Progenitor cell of endocrine pancreas (in vitro differentiated cells): ENCODE data around the gene GAP43. TPM values are rescaled to one million over a fixed set of nuclear protein-coding genes. Genes with fewer than 3 reads are reported as not detected.

ENCODE experiments used
- DNase-seq: peaks from one replicate; pipeline ENCODE4 v3.0.0; 2021; ENCODE audit warnings: low spot score; ENCODE audit not compliant: unreplicated experiment
- H3K27ac Mint-ChIP-seq: 2 replicates; pipeline ENCODE4 v1.8.0; 2021; ENCODE audit warnings: mild to moderate bottlenecking, moderate library complexity, mixed read lengths
- H3K27me3 Mint-ChIP-seq: 2 replicates; pipeline ENCODE4 v1.8.0; 2021; ENCODE audit warnings: mixed read lengths
- H3K36me3 Mint-ChIP-seq: 2 replicates; pipeline ENCODE4 v1.8.0; 2022; ENCODE audit warnings: mixed read lengths; ENCODE audit not compliant: insufficient read depth
- H3K4me1 Mint-ChIP-seq: 2 replicates; pipeline ENCODE4 v1.8.0; 2021; ENCODE audit warnings: low read depth, mixed read lengths
- H3K4me3 Mint-ChIP-seq: 2 replicates; pipeline ENCODE4 v1.8.0; 2021; ENCODE audit warnings: low read depth, mild to moderate bottlenecking, moderate library complexity, mixed read lengths
- H3K9me3 Mint-ChIP-seq: 2 replicates; pipeline ENCODE4 v1.8.0; 2021; ENCODE audit warnings: low read depth, mixed read lengths
- total RNA-seq: library from RNA; stranded (reverse); gene quantifications from 2 replicates; pipeline ENCODE4 v1.2.1, GENCODE V29; 2021
- TF ChIP-seq, protein P1 (sequence below): fragments of 200-600 bp; sonication (generic); IDR thresholded peaks from one replicate; pipeline ENCODE4 v1.5.0; 2021; ENCODE audit warnings: antibody characterized with exemption, mild to moderate bottlenecking; ENCODE audit not compliant: unreplicated experiment

The GAP43 gene
- total RNA-seq, 1 donor from 2014 or later = 9.6 TPM

DNA sequence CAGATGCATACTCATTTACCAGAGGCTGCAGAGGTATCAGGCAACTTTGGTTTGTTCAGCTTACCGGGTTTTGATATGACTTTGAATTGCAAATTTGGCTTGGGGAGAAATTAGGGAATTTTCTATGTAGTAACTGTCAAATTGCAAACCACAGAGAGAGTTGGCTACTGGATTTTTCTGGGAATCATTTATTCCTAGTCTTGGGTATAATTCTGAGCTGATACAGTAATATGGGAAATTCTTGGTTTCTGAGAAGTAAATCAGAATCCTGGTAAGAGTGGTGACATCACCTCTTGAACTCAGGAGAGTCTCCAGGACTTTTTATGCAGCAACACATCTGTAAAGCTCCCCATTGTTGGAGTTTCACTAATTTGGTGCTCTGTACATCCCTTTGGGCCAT is 39.0 kb downstream of the GAP43 start:
- peaks cover 14% of the 10 kb centered on the region for H3K4me1 Mint-ChIP-seq

DNA sequence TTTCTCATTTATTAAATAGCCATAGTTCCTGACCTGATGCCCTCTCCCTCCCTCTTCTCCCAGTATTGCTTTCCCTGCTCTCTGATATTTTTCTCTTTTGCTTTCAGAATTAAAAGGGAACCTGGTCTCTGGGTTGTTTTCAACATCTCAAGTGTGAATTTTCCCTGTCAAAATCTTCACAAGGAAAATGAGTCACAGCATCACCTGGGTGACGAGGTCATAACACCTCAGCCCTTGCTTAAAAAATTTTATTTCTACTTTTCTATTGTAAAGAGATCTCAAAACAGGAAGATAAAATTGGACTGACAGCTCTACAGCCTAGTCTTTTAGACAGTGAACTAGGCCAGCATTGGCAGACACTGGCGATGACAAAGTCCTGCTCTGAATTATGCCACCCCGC is 40.1 kb downstream of the GAP43 start:
- Mint-ChIP-seq H3K4me1 (peaks cover 8% of the 10 kb centered on the region), H3K36me3 (no peaks in the 10 kb centered on the region), H3K27ac (no peak overlapping the region), H3K9me3 (no peaks in the 10 kb centered on the region), H3K27me3 (peaks cover 2% of the 10 kb centered on the region), H3K4me3 (no peak overlapping the region)
- TF ChIP-seq, protein P1, sequence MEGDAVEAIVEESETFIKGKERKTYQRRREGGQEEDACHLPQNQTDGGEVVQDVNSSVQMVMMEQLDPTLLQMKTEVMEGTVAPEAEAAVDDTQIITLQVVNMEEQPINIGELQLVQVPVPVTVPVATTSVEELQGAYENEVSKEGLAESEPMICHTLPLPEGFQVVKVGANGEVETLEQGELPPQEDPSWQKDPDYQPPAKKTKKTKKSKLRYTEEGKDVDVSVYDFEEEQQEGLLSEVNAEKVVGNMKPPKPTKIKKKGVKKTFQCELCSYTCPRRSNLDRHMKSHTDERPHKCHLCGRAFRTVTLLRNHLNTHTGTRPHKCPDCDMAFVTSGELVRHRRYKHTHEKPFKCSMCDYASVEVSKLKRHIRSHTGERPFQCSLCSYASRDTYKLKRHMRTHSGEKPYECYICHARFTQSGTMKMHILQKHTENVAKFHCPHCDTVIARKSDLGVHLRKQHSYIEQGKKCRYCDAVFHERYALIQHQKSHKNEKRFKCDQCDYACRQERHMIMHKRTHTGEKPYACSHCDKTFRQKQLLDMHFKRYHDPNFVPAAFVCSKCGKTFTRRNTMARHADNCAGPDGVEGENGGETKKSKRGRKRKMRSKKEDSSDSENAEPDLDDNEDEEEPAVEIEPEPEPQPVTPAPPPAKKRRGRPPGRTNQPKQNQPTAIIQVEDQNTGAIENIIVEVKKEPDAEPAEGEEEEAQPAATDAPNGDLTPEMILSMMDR = no peak
- DNase-seq = no peak

More for the DNA sequence above, 39.0 kb downstream of the GAP43 start:
- no peak for DNase-seq
- Mint-ChIP-seq H3K27ac (no peak overlapping the region), H3K27me3 (peaks cover 2% of the 10 kb centered on the region), H3K36me3 (no peaks in the 10 kb centered on the region), H3K4me3 (no peak overlapping the region), H3K9me3 (no peaks in the 10 kb centered on the region)
- TF ChIP-seq, protein P1 = no peak

DNA sequence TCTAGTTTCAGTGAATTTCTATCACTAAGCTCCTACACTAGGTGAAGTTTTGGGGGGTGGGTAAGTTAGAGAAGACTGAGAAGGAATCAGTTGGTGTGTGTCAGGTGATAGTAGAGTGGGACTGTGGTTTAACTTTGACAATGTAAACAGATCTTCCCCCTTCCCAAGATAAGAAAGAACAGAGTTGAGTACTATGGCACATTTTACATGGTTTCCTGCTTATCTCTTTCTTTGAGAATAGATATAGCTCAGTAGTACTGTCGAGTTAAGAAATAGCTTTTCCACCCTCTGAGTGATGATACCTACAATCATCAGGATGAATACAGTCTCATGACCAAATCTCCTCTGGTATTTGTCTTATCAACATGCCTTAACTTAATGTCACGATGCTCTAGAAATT is 42.8 kb downstream of the GAP43 start:
- H3K27ac Mint-ChIP-seq = no peak overlapping the region
- TF ChIP-seq, protein P1 = no peak
- H3K36me3 Mint-ChIP-seq = no peaks in the 10 kb centered on the region
- peaks cover 2% of the 10 kb centered on the region for H3K27me3 Mint-ChIP-seq
- no peak for DNase-seq
- H3K4me1 Mint-ChIP-seq = peaks cover 3% of the 10 kb centered on the region
- no peak overlapping the region for H3K4me3 Mint-ChIP-seq
- H3K9me3 Mint-ChIP-seq = no peaks in the 10 kb centered on the region

DNA sequence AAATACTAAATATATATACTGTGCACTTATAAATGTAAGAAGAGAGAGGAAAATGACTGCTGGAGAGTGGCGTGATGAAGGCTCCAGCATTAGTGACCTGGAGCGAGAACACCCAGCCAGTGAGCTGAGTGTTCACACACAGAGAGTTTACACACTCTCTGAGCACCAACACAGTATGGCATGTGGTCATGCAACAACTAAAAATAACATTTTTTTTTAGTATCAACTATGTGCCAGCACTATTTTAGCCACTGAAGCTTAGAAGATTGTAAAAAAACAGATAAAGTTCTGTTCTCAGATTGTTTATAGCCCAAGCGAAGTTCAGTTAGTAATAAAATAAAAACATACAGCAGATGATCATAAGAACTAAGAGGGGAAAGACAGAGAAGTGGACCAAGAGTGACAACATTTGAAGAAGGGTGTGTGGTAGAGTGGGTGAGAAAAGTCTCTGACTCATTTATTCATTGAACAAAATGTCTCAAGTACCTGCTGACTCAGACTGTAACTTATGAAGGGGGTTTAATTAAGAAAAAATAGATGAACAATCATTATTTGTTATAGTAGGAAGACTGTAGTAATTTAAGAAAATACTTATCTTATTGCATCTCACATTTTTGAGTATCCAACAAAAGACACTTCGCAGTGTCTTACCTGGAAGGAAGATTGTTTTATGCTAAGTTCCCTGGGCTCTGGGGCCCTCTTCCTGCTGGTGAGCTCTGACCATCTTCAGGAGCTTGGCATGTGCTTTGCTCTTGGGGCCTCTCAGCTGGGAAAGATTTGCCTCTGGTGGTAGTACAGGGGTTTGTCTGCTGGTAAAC is 43.8 kb downstream of the GAP43 start:
- Mint-ChIP-seq H3K27me3 (no peaks in the 10 kb centered on the region), H3K36me3 (no peaks in the 10 kb centered on the region), H3K4me3 (no peak overlapping the region), H3K9me3 (no peaks in the 10 kb centered on the region), H3K4me1 (peaks cover 3% of the 10 kb centered on the region), H3K27ac (no peak overlapping the region)
- TF ChIP-seq, protein P1 = no peak
- DNase-seq = no peak

DNA sequence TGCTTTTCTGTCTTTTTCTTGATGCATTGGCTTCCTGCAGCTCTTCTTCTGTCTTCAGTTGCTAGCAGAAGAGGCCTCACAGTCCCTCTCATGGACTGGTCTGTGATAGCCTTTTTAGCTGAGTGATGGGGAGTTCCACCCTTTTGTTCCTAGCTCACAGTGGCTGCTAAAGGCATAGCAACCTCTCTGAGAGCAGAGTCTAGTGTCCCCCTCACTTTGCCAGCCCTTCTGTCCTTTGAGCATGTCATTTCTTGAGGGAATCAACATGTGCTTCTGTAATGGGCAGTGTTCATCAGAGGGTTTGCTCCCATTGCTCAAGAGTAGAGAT is 44.4 kb downstream of the GAP43 start:
- Mint-ChIP-seq H3K4me3 (no peak overlapping the region), H3K27me3 (no peaks in the 10 kb centered on the region), H3K9me3 (no peaks in the 10 kb centered on the region), H3K27ac (no peak overlapping the region), H3K36me3 (no peaks in the 10 kb centered on the region), H3K4me1 (peaks cover 3% of the 10 kb centered on the region)
- TF ChIP-seq, protein P1 = no peak
- DNase-seq = no peak
